Gastroesophageal sphincter (tissue), 4 donors: Measurements from ENCODE around the gene GSAP. TPM values are rescaled to one million over a fixed set of nuclear protein-coding genes. Genes with fewer than 3 reads are reported as not detected.
A peak's percentile ranks its signal among the peaks of the same experiment; 100 is the strongest.

Experiments
- ATAC-seq: fragments of 150-250 bp; one replicate; pipeline ENCODE4 v1.9.1; 2016; ENCODE audit warnings: mild to moderate bottlenecking, moderate library complexity
- H3K27ac ChIP-seq, 4 donors: fragments of 200-600 bp; sonication (generic) in 3 of 4; 1 replicate in 3 of 4; 2 replicates in 1 of 4; pipeline ENCODE4 v1.5.1; 2016 to 2019
- H3K27me3 ChIP-seq: fragments of 200-600 bp; sonication (generic); one replicate; pipeline ENCODE4 v1.5.1; 2019
- H3K36me3 ChIP-seq, 2 donors: fragments of 200-600 bp; sonication (generic); one replicate each; pipeline ENCODE4 v1.5.1; 2019; ENCODE audit warnings: control low read depth in 1 of 2
- H3K4me1 ChIP-seq, 3 donors: fragments of 200-600 bp; sonication (generic); 1 replicate in 2 of 3; 2 replicates in 1 of 3; pipeline ENCODE4 v1.5.1; 2016 to 2019; ENCODE audit warnings: control low read depth in 2 of 3
- H3K4me3 ChIP-seq, 2 donors: fragments of 200-600 bp; sonication (generic); one replicate each; pipeline ENCODE4 v1.5.1; 2019; ENCODE audit warnings: mild to moderate bottlenecking in 1 of 2, moderate library complexity in 1 of 2
- H3K9me3 ChIP-seq, 3 donors: fragments of 200-600 bp; sonication (generic); one replicate each; pipeline ENCODE4 v1.5.1; 2017 to 2019; ENCODE audit warnings: control low read depth in 2 of 3
- CTCF ChIP-seq, 4 experiments: fragments of 200-600 bp in 2 of 4; fragments of 450-650 bp in 2 of 4; sonication (generic) in 1 of 4; IDR thresholded peaks; one replicate each; pipeline ENCODE4 v1.5.1; 2017 to 2019; ENCODE audit warnings: antibody characterized with exemption in 4 of 4, mild to moderate bottlenecking in 2 of 4, moderate library complexity in 2 of 4
- EP300 ChIP-seq: sonication (generic); formaldehyde crosslinking; IDR thresholded peaks from one replicate; pipeline ENCODE4 v1.6.1; 2017; ENCODE audit warnings: antibody characterized with exemption, mild to moderate bottlenecking
- POLR2A ChIP-seq, 2 donors: fragments of 450-650 bp; IDR thresholded peaks; one replicate each; pipeline ENCODE4 v1.6.1; 2017; ENCODE audit warnings: antibody characterized with exemption in 2 of 2, mild to moderate bottlenecking in 2 of 2, moderate library complexity in 1 of 2
- POLR2AphosphoS5 ChIP-seq: sonication (generic); formaldehyde crosslinking; IDR thresholded peaks from one replicate; pipeline ENCODE4 v1.6.1; 2017; ENCODE audit warnings: antibody characterized with exemption
- WGBS, 2 donors: methylation state at CpG; one replicate each; pipeline ENCODE4 v1.1.5; 2018; ENCODE audit warnings: low coverage in 1 of 2; 5-methylcytosine and 5-hydroxymethylcytosine counted together
- total RNA-seq, 4 donors: library from RNA; depleted of rRNA; stranded (reverse); fragments of >200 nt; gene quantifications; one replicate each; pipeline ENCODE4 v1.1.0, GENCODE V29; 2016

Gene GSAP
- total RNA-seq, 4 donors from 2014 or later = 12.8 to 23.7 (median 15.5) TPM

DNA sequence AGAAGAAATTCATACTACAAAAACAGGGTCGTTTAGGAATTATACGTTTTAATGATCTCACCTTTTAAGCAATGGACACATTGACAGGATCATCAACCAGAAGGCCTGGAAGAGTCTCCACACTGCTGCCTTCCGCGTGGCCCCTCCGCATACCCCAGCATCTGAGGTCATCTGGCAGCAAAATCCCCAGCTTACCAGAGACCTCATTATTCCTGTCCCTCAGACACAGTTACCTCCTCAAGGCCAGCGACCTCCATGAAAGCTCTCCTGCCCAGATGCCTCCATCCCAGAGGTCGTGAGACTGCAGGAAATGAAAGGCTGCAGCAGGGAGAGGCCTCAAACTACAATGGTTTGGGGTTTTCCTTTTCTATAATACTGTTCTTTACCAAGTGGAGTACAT is 14.8 kb upstream of the GSAP start:
- Histone ChIP-seq H3K36me3 (no peaks in the 10 kb centered on the region), H3K9me3 (no peaks in the 10 kb centered on the region), H3K27me3 (no peaks in the 10 kb centered on the region), H3K4me1 (peaks cover 0 to 10% (median 0%) of the 10 kb centered on the region in 3 donors), H3K4me3 (no peak overlapping the region), H3K27ac (no peak overlapping the region)
- no peak for TF ChIP-seq POLR2A (IDR thresholded peaks at IDR 0.05)
- no peak for TF ChIP-seq CTCF (IDR thresholded peaks at IDR 0.05)
- no peak for TF ChIP-seq EP300
- no peak for TF ChIP-seq POLR2AphosphoS5
- no peak for ATAC-seq
- WGBS, 2 donors = 62 to 72% methylated on average over 3 to 5 of the region's 7 CpGs

DNA sequence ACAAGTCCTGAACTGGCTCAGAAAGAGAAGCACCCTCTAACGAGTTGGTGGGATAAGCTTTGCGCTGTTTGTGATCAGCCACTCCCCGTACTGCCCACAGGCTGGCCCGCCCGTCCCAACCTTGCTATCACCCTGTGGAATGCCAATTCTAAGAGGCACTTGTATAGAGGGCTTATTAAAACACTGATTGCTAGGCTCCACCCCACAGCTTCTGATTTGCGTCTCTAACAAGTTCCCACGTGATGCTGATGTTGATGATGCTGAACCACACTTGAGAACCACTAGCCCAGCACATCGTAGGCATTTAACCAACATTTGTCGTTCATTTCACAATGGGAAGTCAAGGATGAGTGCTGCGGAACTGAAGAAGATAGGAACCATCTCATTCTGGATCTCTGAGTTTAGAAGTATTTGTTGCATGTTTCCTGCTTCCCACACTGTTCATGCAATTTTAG is 12.7 kb upstream of the GSAP start:
- ATAC-seq = no peak
- Histone ChIP-seq H3K9me3 (no peaks in the 10 kb centered on the region), H3K4me3 (no peak overlapping the region), H3K27ac (no peak overlapping the region), H3K27me3 (no peaks in the 10 kb centered on the region), H3K4me1 (peaks cover 0 to 10% (median 0%) of the 10 kb centered on the region in 3 donors), H3K36me3 (no peaks in the 10 kb centered on the region)
- no peak for TF ChIP-seq EP300
- TF ChIP-seq CTCF (IDR thresholded peaks at IDR 0.05) = no peak
- no peak for TF ChIP-seq POLR2AphosphoS5
- no peak for TF ChIP-seq POLR2A (IDR thresholded peaks at IDR 0.05)
- WGBS, 2 donors = 78 to 81% methylated on average over 7 to 10 of the region's 10 CpGs

- no peaks in the 10 kb centered on the region for H3K36me3 ChIP-seq
- TF ChIP-seq POLR2A (IDR thresholded peaks at IDR 0.05) (no peak), POLR2AphosphoS5 (no peak), EP300 (no peak), CTCF (IDR thresholded peaks at IDR 0.05) (no peak)
- 84 to 100% methylated on average over 1 to 5 of the region's 5 CpGs for WGBS, 2 donors
- H3K9me3 ChIP-seq = no peaks in the 10 kb centered on the region
- no peaks in the 10 kb centered on the region for H3K27me3 ChIP-seq
- peaks cover 0 to 10% (median 0%) of the 10 kb centered on the region in 3 donors for H3K4me1 ChIP-seq
- ATAC-seq = no peak
- no peak overlapping the region for H3K4me3 ChIP-seq
- no peak overlapping the region for H3K27ac ChIP-seq
These were observed 12.0 kb upstream of the GSAP start for GRCh38 chr7:77427996-77428603.

GRCh38 chr7:77426521-77427051 is 10.4 kb upstream of the GSAP start:
- H3K4me3 ChIP-seq = no peak overlapping the region
- ATAC-seq = no peak
- 61% methylated on average over 5 of the region's 5 CpGs; no CpG with 5 or more reads in 1 of the 2 donors for WGBS, 2 donors
- no peaks in the 10 kb centered on the region for H3K9me3 ChIP-seq
- no peaks in the 10 kb centered on the region for H3K27me3 ChIP-seq
- peaks cover 0 to 10% (median 0%) of the 10 kb centered on the region in 3 donors for H3K4me1 ChIP-seq
- H3K27ac ChIP-seq = peak overlapping the region in 1 of 4 donors; percentile 10
- H3K36me3 ChIP-seq = no peaks in the 10 kb centered on the region
- no peak for TF ChIP-seq EP300
- no peak for TF ChIP-seq CTCF (IDR thresholded peaks at IDR 0.05)
- TF ChIP-seq POLR2AphosphoS5 = no peak
- no peak for TF ChIP-seq POLR2A (IDR thresholded peaks at IDR 0.05)

DNA sequence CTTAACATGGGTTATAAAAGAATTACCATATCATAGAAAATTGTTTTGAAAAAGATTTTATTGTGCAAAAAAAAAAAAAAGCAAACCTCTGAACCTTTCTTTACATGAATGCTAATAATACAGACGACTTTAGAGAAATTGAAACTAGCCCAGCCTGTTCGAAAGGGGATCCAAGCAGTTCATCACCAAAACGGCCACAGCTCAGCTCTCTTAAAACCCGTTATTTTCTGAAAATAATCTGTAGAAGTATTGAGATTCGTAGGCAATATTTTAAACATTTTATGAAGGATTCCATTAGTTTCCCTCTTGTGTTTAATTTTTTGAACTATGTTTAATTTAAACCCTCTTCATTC is 9.9 kb upstream of the GSAP start:
- Histone ChIP-seq H3K27me3 (no peaks in the 10 kb centered on the region), H3K27ac (peak overlapping the region in 1 of 4 donors; percentile 10), H3K4me3 (no peak overlapping the region), H3K4me1 (peaks cover 0 to 10% (median 0%) of the 10 kb centered on the region in 3 donors), H3K36me3 (no peaks in the 10 kb centered on the region), H3K9me3 (no peaks in the 10 kb centered on the region)
- WGBS, 2 donors = 46 to 64% methylated on average over 5 of the region's 5 CpGs
- ATAC-seq = no peak
- TF ChIP-seq EP300 (no peak), CTCF (IDR thresholded peaks at IDR 0.05) (no peak), POLR2A (IDR thresholded peaks at IDR 0.05) (no peak), POLR2AphosphoS5 (no peak)
